Omental fat pad (tissue), 4 donors: ENCODE measurements around the gene PPP2R2D. TPM values are rescaled to one million over a fixed set of nuclear protein-coding genes. Genes with fewer than 3 reads are reported as not detected.

Source experiments
- ATAC-seq: fragments of 150-250 bp; one replicate; pipeline ENCODE4 v1.9.1; 2016; ENCODE audit warnings: mild to moderate bottlenecking, moderate library complexity; ENCODE audit not compliant: low FRiP score
- DNase-seq: peaks from one replicate; pipeline ENCODE4 v3.0.0-alpha.2; 2019; ENCODE audit warnings: low spot score
- CTCF ChIP-seq, 3 donors: fragments of 450-650 bp; IDR thresholded peaks; one replicate each; pipeline ENCODE4 v1.5.1; 2016 to 2017; ENCODE audit warnings: antibody characterized with exemption in 3 of 3, mild to moderate bottlenecking in 3 of 3, moderate library complexity in 2 of 3
- total RNA-seq, 4 donors: library from RNA; depleted of rRNA; stranded (reverse); fragments of >200 nt; gene quantifications; one replicate each; pipeline ENCODE4 v1.1.0, GENCODE V29; 2016

PPP2R2D gene
- total RNA-seq, 4 donors from 2014 or later, result 25.0 to 33.7 (median 28.7) TPM

GRCh38 chr10:131855461-131856401 is 45.1 kb upstream of the PPP2R2D start:
- no peak for ATAC-seq
- no peak for DNase-seq
- no peak for TF ChIP-seq CTCF (IDR thresholded peaks at IDR 0.05)

- TF ChIP-seq CTCF (IDR thresholded peaks at IDR 0.05), result no peak
- DNase-seq (no peak), ATAC-seq (no peak)
Measured at GRCh38 chr10:131856441-131857094, 44.2 kb upstream of the PPP2R2D start.

DNA sequence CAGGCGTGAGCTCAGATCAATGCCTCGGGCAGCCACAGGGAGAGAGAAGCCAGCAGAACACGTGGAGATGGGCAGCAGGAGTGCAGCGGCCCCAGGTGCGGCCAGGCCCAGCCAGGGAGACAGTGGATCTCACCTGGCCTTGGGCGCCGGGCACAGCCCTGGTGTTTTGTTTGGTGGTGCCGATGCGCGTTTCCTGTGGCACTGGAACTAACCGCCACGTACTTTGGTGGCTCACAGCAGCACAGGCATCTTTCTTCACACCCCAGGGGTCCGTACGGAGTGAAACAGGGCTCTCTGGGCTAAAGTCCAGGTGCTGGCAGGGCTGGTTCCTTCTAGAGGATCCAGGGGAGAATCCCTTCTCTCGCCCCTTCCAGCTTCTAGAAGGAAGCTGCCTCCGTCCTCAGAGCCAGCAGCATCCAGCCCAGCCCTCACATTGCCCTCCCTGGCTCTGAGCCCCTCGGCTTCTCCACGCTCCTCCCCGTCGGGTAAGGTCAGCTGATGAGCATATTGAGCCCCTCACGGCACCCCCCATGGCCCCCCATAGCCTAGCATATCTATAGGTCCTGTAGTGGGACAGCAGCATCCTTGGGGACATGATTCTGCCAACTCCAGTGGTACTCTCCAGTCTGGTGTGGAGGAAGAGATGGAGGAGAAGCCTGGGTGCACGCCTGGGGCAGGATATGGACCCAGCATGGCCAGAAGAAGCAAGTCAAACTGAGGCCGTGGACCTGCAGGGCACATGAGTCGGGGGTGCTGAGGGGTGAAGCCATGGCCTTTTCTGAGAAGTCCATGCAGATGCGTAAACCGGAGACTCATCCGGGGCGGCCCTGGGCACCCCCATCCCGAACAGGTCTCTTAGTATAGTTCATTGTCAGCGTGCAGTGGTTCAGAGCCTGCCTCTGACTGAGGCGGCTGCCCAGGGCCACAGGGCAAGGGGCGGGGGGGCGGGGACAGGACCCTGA is 43.4 kb upstream of the PPP2R2D start:
- DNase-seq (no peak), ATAC-seq (no peak)
- no peak for TF ChIP-seq CTCF (IDR thresholded peaks at IDR 0.05)

DNA sequence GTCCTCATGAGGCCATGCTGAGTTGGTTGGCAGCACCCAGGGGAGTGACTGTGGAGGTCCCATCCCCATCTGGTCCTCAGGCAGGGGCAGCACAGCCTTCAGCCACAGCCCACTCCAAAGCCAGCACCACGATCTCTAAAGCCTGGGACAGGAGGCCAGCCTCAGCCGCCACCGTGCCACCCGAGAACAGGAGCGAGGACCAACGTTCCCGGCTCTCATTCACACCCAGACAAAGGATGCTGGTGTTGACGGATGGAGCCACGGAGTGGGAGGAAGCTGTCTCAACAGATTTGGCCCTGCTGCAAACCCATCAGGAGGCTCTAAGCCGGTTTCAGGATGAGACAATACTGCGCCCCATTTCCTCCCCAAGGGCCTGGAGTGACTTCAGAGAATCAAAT is 42.7 kb upstream of the PPP2R2D start:
- ATAC-seq, result no peak
- no peak for DNase-seq

GRCh38 chr10:131858583-131859340 is 42.0 kb upstream of the PPP2R2D start:
- no peak for ATAC-seq
- no peak for DNase-seq
- no peak for TF ChIP-seq CTCF (IDR thresholded peaks at IDR 0.05)

More for the DNA sequence above, 42.7 kb upstream of the PPP2R2D start:
- no peak for TF ChIP-seq CTCF (IDR thresholded peaks at IDR 0.05)
